ENCODE results near the gene UNC5C. TPM values are rescaled to one million over a fixed set of nuclear protein-coding genes. Genes with fewer than 3 reads are reported as not detected.
"Not testable (repeated sequence)": the region's sequence is repeated elsewhere in the genome, so short reads cannot be mapped to it uniquely, and the experiment has no call there.

The UNC5C gene
- polyA plus RNA-seq, 1 of the 3 experiments (the other 2 are of a cell fraction): 3.3 TPM

- Histone ChIP-seq H3K4me1 (ENCODE audit: control insufficient read depth in 1 of 2, insufficient read depth in 2 of 2, low read depth in 1 of 2, low read length in 1 of 2) (peaks cover 0 to 7% of the 10 kb centered on the region in 2 experiments; a peak in 1 of 4 replicates), H3F3A (replicated peaks; ENCODE audit: insufficient read depth) (no peaks in the 10 kb centered on the region), H3K36me3 (replicated peaks in 1 of 2; ENCODE audit: control insufficient read depth in 1 of 2, insufficient read depth in 2 of 2, low read length in 1 of 2) (no peaks in the 10 kb centered on the region), H3K9me2 (no peaks in the 10 kb centered on the region), H3K27ac (ENCODE audit: low read depth in 2 of 2, low read length in 1 of 2) (no peak overlapping the region; a peak in 1 of 4 replicates), H3K4me3 (ENCODE audit: low read depth in 2 of 2, low read length in 1 of 2) (no peak overlapping the region), H3K79me2 (ENCODE audit: insufficient read depth) (no peaks in the 10 kb centered on the region), H3K27me3 (ENCODE audit: insufficient read depth) (no peaks in the 10 kb centered on the region), H2AFZ (ENCODE audit: low read depth) (no peak overlapping the region), H3K9me3 (no peaks in the 10 kb centered on the region), H3K9ac (no peak overlapping the region), H4K20me1 (ENCODE audit: insufficient read depth) (no peaks in the 10 kb centered on the region), H3K4me2 (no peak overlapping the region)
- no peak for DNase-seq
- ChIA-PET CTCF (interaction anchor here (1.5 kb wide), 1 partner anchor 18 kb away, joined by 5 read pairs; no protein-coding TSS in a partner anchor), POLR2A (no interaction called here)
- 86% methylated on average over 4 of the region's 4 CpGs for WGBS (ENCODE audit: low lambda C conversion rate)
- TF ChIP-seq RAD21 (IDR thresholded peaks at IDR 0.05; ENCODE audit: low read length) (no peak), PBX3 (IDR thresholded peaks at IDR 0.05) (no peak), TAF1 (IDR thresholded peaks at IDR 0.05; ENCODE audit: borderline replicate concordance, low read depth, low read length) (no peak), FOXM1 (IDR thresholded peaks at IDR 0.05; ENCODE audit: low read depth) (no peak), NFIC (IDR thresholded peaks at IDR 0.05; ENCODE audit: borderline replicate concordance) (no peak), USF1 (IDR thresholded peaks at IDR 0.05; ENCODE audit: borderline replicate concordance, low read depth) (no peak), SMC3 (IDR thresholded peaks at IDR 0.05; ENCODE audit: low read depth, low read length) (no peak), FOSL2 (IDR thresholded peaks at IDR 0.05; ENCODE audit: borderline replicate concordance, low read depth) (no peak), RFX5 (IDR thresholded peaks at IDR 0.05; ENCODE audit: low read length) (no peak), EZH2phosphoT487 (IDR thresholded peaks at IDR 0.05; ENCODE audit: borderline replicate concordance, low read depth) (no peak), NRF1 (IDR thresholded peaks at IDR 0.05; ENCODE audit: low read depth, low read length) (no peak), CHD2 (IDR thresholded peaks at IDR 0.05; ENCODE audit: low read length, partially characterized antibody) (no peak), JUND (IDR thresholded peaks at IDR 0.05) (no peak), RCOR1 (IDR thresholded peaks at IDR 0.05; ENCODE audit: low read length) (no peak), MAX (IDR thresholded peaks at IDR 0.05; ENCODE audit: low read depth) (no peak)
These were observed 405.8 kb downstream of the UNC5C start for GRCh38 chr4:95142932-95143331.

- H3K4me3 ChIP-seq (ENCODE audit: low read depth in 2 of 2, low read length in 1 of 2): no peak overlapping the region
- H3K36me3 ChIP-seq (replicated peaks in 1 of 2; ENCODE audit: control insufficient read depth in 1 of 2, insufficient read depth in 2 of 2, low read length in 1 of 2): no peaks in the 10 kb centered on the region
- CTCF ChIA-PET: interaction anchor here (1.0 to 1.3 kb wide), 3 partner anchors 15 to 120 kb away, joined by 3 to 4 read pairs (median 4); no protein-coding TSS in a partner anchor
- H3K27me3 ChIP-seq (ENCODE audit: insufficient read depth): no peaks in the 10 kb centered on the region
- no peak for DNase-seq
- no peak for TF ChIP-seq GABPA (IDR thresholded peaks at IDR 0.05; ENCODE audit: low read depth)
- no peak for TF ChIP-seq SIN3A (IDR thresholded peaks at IDR 0.05; ENCODE audit: borderline replicate concordance, low read depth, low read length)
- no peak for TF ChIP-seq FOXM1 (IDR thresholded peaks at IDR 0.05; ENCODE audit: low read depth)
- no peak for TF ChIP-seq FOXJ3 (CRISPR knock-in tag; IDR thresholded peaks at IDR 0.05)
- TF ChIP-seq FOSL2 (IDR thresholded peaks at IDR 0.05; ENCODE audit: borderline replicate concordance, low read depth): no peak
- H3K9me2 ChIP-seq: no peaks in the 10 kb centered on the region
- no peaks in the 10 kb centered on the region for H3K79me2 ChIP-seq (ENCODE audit: insufficient read depth)
- H3F3A ChIP-seq (replicated peaks; ENCODE audit: insufficient read depth): no peaks in the 10 kb centered on the region
- H3K27ac ChIP-seq (ENCODE audit: low read depth in 2 of 2, low read length in 1 of 2): no peak overlapping the region
- H2AFZ ChIP-seq (ENCODE audit: low read depth): no peak overlapping the region
- H3K4me1 ChIP-seq (ENCODE audit: control insufficient read depth in 1 of 2, insufficient read depth in 2 of 2, low read depth in 1 of 2, low read length in 1 of 2): peaks cover 0 to 7% of the 10 kb centered on the region in 2 experiments; a peak in 1 of 4 replicates
- no peaks in the 10 kb centered on the region for H4K20me1 ChIP-seq (ENCODE audit: insufficient read depth)
- POLR2A ChIA-PET: no interaction called here
- H3K4me2 ChIP-seq: no peak overlapping the region
- 86% methylated on average over 5 of the region's 5 CpGs for WGBS (ENCODE audit: low lambda C conversion rate)
- no peaks in the 10 kb centered on the region for H3K9me3 ChIP-seq
- H3K9ac ChIP-seq: no peak overlapping the region
These were observed 407.4 kb downstream of the UNC5C start for GRCh38 chr4:95141361-95141760.

GRCh38 chr4:95139424-95139823, 409.3 kb downstream of the UNC5C start:
- H3K9me3 ChIP-seq; H3F3A ChIP-seq (replicated peaks; ENCODE audit: insufficient read depth); H3K27me3 ChIP-seq (ENCODE audit: insufficient read depth); POLR2A ChIA-PET; H4K20me1 ChIP-seq (ENCODE audit: insufficient read depth); H3K4me1 ChIP-seq (ENCODE audit: control insufficient read depth in 1 of 2, insufficient read depth in 2 of 2, low read depth in 1 of 2, low read length in 1 of 2); DNase-seq; H3K9me2 ChIP-seq; H3K4me2 ChIP-seq; H3K4me3 ChIP-seq (ENCODE audit: low read depth in 2 of 2, low read length in 1 of 2); H3K27ac ChIP-seq (ENCODE audit: low read depth in 2 of 2, low read length in 1 of 2); H2AFZ ChIP-seq (ENCODE audit: low read depth); H3K79me2 ChIP-seq (ENCODE audit: insufficient read depth); H3K9ac ChIP-seq; H3K36me3 ChIP-seq (replicated peaks in 1 of 2; ENCODE audit: control insufficient read depth in 1 of 2, insufficient read depth in 2 of 2, low read length in 1 of 2); CTCF ChIA-PET: not testable (repeated sequence)
- 84% methylated on average over 10 of the region's 14 CpGs for WGBS (ENCODE audit: low lambda C conversion rate)

- H3K4me2 ChIP-seq; DNase-seq; H3K4me3 ChIP-seq (ENCODE audit: low read depth in 2 of 2, low read length in 1 of 2); H4K20me1 ChIP-seq (ENCODE audit: insufficient read depth); CTCF ChIA-PET; H2AFZ ChIP-seq (ENCODE audit: low read depth); H3K27me3 ChIP-seq (ENCODE audit: insufficient read depth); H3K4me1 ChIP-seq (ENCODE audit: control insufficient read depth in 1 of 2, insufficient read depth in 2 of 2, low read depth in 1 of 2, low read length in 1 of 2); H3K79me2 ChIP-seq (ENCODE audit: insufficient read depth); H3K9ac ChIP-seq; H3K36me3 ChIP-seq (replicated peaks in 1 of 2; ENCODE audit: control insufficient read depth in 1 of 2, insufficient read depth in 2 of 2, low read length in 1 of 2); H3K9me2 ChIP-seq; POLR2A ChIA-PET; H3K27ac ChIP-seq (ENCODE audit: low read depth in 2 of 2, low read length in 1 of 2); H3K9me3 ChIP-seq: not testable (repeated sequence)
- H3F3A ChIP-seq (replicated peaks; ENCODE audit: insufficient read depth): peaks cover 12% of the 10 kb centered on the region
- WGBS (ENCODE audit: low lambda C conversion rate): 96% methylated on average over 4 of the region's 4 CpGs
These were observed 414.8 kb downstream of the UNC5C start for GRCh38 chr4:95134016-95134415.
